ENCODE measurements around the gene DDB1.

DNA sequence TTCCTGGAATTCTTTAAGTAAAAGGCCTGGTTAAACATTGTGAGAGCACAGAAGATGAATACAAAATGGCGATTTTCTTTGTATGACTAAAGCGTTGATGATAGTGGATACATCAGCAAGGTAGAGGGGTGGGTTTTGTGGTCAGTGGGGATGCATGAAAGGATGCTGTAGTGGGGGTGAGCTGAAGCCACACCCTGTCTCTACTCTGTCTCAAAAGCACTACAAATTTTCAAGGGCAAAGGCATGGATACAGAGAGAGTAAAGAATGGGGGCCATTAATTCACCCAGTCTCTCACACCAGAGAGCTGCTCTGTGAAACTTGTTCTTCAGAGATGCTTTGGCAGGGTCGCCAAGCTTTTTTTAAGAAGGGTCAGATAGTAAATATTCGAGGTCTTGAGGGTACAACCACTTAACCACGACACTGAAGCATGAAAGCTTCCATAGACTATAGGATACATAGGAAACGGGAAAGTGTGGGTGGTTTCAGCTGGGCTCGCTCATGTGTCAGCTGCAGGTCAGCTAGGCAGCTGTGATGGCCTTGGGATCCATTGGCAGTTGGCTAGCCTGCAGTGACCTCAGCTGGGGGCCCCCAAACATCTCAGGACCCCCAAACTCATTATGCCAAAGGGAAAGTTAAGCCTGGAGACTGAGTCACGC, 37.6 kb upstream of the DDB1 start:
- TF ChIP-seq, protein P1, sequence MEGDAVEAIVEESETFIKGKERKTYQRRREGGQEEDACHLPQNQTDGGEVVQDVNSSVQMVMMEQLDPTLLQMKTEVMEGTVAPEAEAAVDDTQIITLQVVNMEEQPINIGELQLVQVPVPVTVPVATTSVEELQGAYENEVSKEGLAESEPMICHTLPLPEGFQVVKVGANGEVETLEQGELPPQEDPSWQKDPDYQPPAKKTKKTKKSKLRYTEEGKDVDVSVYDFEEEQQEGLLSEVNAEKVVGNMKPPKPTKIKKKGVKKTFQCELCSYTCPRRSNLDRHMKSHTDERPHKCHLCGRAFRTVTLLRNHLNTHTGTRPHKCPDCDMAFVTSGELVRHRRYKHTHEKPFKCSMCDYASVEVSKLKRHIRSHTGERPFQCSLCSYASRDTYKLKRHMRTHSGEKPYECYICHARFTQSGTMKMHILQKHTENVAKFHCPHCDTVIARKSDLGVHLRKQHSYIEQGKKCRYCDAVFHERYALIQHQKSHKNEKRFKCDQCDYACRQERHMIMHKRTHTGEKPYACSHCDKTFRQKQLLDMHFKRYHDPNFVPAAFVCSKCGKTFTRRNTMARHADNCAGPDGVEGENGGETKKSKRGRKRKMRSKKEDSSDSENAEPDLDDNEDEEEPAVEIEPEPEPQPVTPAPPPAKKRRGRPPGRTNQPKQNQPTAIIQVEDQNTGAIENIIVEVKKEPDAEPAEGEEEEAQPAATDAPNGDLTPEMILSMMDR (IDR thresholded peaks at IDR 0.05; ENCODE audit: low read length) = no peak
- TF ChIP-seq EZH2 (IDR thresholded peaks at IDR 0.05; ENCODE audit: borderline replicate concordance, low read length) = no peak

Data from OCI-LY1 (cell line).